SK-N-SH (cell line): ENCODE measurements around the gene RAB33B. TPM values are rescaled to one million over a fixed set of nuclear protein-coding genes. Genes with fewer than 3 reads are reported as not detected.

Experiments
- CTCF ChIA-PET: fragments of 300-600, 350-600 bp; formaldehyde crosslinking; extraction: SDS; loops from one replicate; lab custom pipeline; 2021; lab: Yijun Ruan, JAX
- POLR2A ChIA-PET: fragments of 350-600 bp; sonication (Branson Sonifier 250); formaldehyde crosslinking; extraction: SDS; loops from one replicate; lab custom pipeline; 2020; ENCODE audit warnings: antibody characterized with exemption, inconsistent platforms; lab: Yijun Ruan, JAX
- DNase-seq: peaks from one replicate; pipeline ENCODE4 v3.0.0; 2012
- H2AFZ ChIP-seq: fragments of 200-600 bp; sonication (generic); 2 replicates; pipeline ENCODE4 v1.8.1; 2016; ENCODE audit warnings: antibody characterized with exemption, mild to moderate bottlenecking, low read depth
- H3F3A ChIP-seq: fragments of 200-600 bp; sonication (generic); replicated peaks from 2 replicates; pipeline ENCODE3; 2016; ENCODE audit warnings: antibody characterized with exemption, mild to moderate bottlenecking; ENCODE audit not compliant: insufficient read depth
- H3K27ac ChIP-seq, 2 experiments: fragments of 200-500 bp in 1 of 2; fragments of 200-600 bp in 1 of 2; sonication (Bioruptor generic) in 1 of 2; sonication (generic), shearing (Covaris generic) in 1 of 2; 2 replicates each; pipeline versions ENCODE4 v1.5.1 to v1.6.1; 2014 to 2016; ENCODE audit warnings: low read depth in 2 of 2, inconsistent platforms in 1 of 2, low read length in 1 of 2, mild to moderate bottlenecking in 1 of 2, mixed read lengths in 1 of 2
- H3K27me3 ChIP-seq: fragments of 200-600 bp; sonication (generic), shearing (Covaris generic); 2 replicates; pipeline ENCODE4 v1.6.1; 2016; ENCODE audit warnings: mixed run types; ENCODE audit not compliant: insufficient read depth
- H3K36me3 ChIP-seq, 2 experiments: fragments of 200-500 bp in 1 of 2; fragments of 200-600 bp in 1 of 2; sonication (Bioruptor generic) in 1 of 2; sonication (generic) in 1 of 2; replicated peaks in 1 of 2; 2 replicates each; pipeline versions ENCODE3 to v1.5.1; 2014 to 2016; ENCODE audit warnings: low read length in 1 of 2, mild to moderate bottlenecking in 1 of 2; ENCODE audit not compliant: insufficient read depth in 2 of 2, control insufficient read depth in 1 of 2
- H3K4me1 ChIP-seq, 2 experiments: fragments of 200-500 bp in 1 of 2; fragments of 200-600 bp in 1 of 2; sonication (Bioruptor generic) in 1 of 2; sonication (generic), shearing (Covaris generic) in 1 of 2; 2 replicates each; pipeline versions ENCODE4 v1.5.1 to v1.6.1; 2014 to 2016; ENCODE audit warnings: low read depth in 1 of 2, low read length in 1 of 2, mixed run types in 1 of 2; ENCODE audit not compliant: insufficient read depth in 2 of 2, control insufficient read depth in 1 of 2
- H3K4me2 ChIP-seq: fragments of 200-600 bp; sonication (generic), shearing (Covaris generic); 2 replicates; pipeline ENCODE4 v1.6.1; 2017; ENCODE audit warnings: mixed run types
- H3K4me3 ChIP-seq, 2 experiments: fragments of 200-500 bp in 1 of 2; fragments of 200-600 bp in 1 of 2; sonication (Bioruptor generic) in 1 of 2; sonication (generic), shearing (Covaris generic) in 1 of 2; 2 replicates each; pipeline versions ENCODE4 v1.5.1 to v1.8.1; 2014 to 2016; ENCODE audit warnings: low read depth in 2 of 2, inconsistent platforms in 1 of 2, low read length in 1 of 2, mild to moderate bottlenecking in 1 of 2, mixed read lengths in 1 of 2, moderate library complexity in 1 of 2
- H3K79me2 ChIP-seq: fragments of 200-600 bp; sonication (generic); 2 replicates; pipeline ENCODE4 v1.8.1; 2017; ENCODE audit warnings: mild to moderate bottlenecking; ENCODE audit not compliant: insufficient read depth
- H3K9ac ChIP-seq: fragments of 200-600 bp; sonication (generic); 2 replicates; pipeline ENCODE4 v1.6.1; 2017; ENCODE audit warnings: mixed run types
- H3K9me2 ChIP-seq: fragments of 200-600 bp; sonication (generic); 2 replicates; pipeline ENCODE4 v1.6.1; 2017; ENCODE audit warnings: mixed run types
- H3K9me3 ChIP-seq: fragments of 200-600 bp; sonication (generic); 2 replicates; pipeline ENCODE4 v1.6.1; 2017; ENCODE audit warnings: mixed run types, mild to moderate bottlenecking, moderate library complexity
- H4K20me1 ChIP-seq: fragments of 200-600 bp; sonication (generic); 2 replicates; pipeline ENCODE4 v1.6.1; 2017; ENCODE audit warnings: mild to moderate bottlenecking, mixed run types; ENCODE audit not compliant: insufficient read depth
- ELF1 ChIP-seq: IDR thresholded peaks from 2 replicates; pipeline ENCODE4 v1.4.0; 2012
- EZH2phosphoT487 ChIP-seq: fragments of 200-600 bp; sonication (generic); IDR thresholded peaks from 2 replicates; pipeline ENCODE4 v1.6.1; 2017; ENCODE audit warnings: low read depth, mixed run types, mild to moderate bottlenecking, antibody characterized with exemption, moderate library complexity, borderline replicate concordance
- GABPA ChIP-seq: IDR thresholded peaks from 2 replicates; pipeline ENCODE4 v1.4.0; 2012; ENCODE audit warnings: low read depth, mild to moderate bottlenecking
- GATA2 ChIP-seq: sonication (generic); formaldehyde crosslinking; IDR thresholded peaks from 2 replicates; pipeline ENCODE4 v1.5.0; 2020; ENCODE audit warnings: mild to moderate bottlenecking, missing genetic modification reagents
- IRF3 ChIP-seq: fragments of 150-350 bp; IDR thresholded peaks from 2 replicates; pipeline ENCODE4 v1.6.1; 2016; ENCODE audit warnings: mild to moderate bottlenecking, low read depth, low read length
- MAX ChIP-seq: IDR thresholded peaks from 2 replicates; pipeline ENCODE4 v1.4.0; 2012; ENCODE audit warnings: low read depth
- MEF2A ChIP-seq: IDR thresholded peaks from 2 replicates; pipeline ENCODE4 v1.4.0; 2012; ENCODE audit warnings: low read depth, borderline replicate concordance
- MXI1 ChIP-seq: IDR thresholded peaks from 2 replicates; pipeline ENCODE4 v1.6.1; 2012; ENCODE audit warnings: mild to moderate bottlenecking, low read depth, low read length, improper control_type of control experiment
- NFIC ChIP-seq: IDR thresholded peaks from 2 replicates; pipeline ENCODE4 v1.4.0; 2012; ENCODE audit warnings: borderline replicate concordance
- PBX3 ChIP-seq: IDR thresholded peaks from 2 replicates; pipeline ENCODE4; 2012
- RAD21 ChIP-seq: IDR thresholded peaks from 2 replicates; pipeline ENCODE4 v1.6.1; 2012; ENCODE audit warnings: mild to moderate bottlenecking, low read length
- RFX5 ChIP-seq: IDR thresholded peaks from 2 replicates; pipeline ENCODE4 v1.6.1; 2012; ENCODE audit warnings: mild to moderate bottlenecking, improper control_type of control experiment, low read length
- RXRA ChIP-seq: IDR thresholded peaks from 2 replicates; pipeline ENCODE4 v1.4.0; 2012; ENCODE audit warnings: low read depth, mild to moderate bottlenecking, borderline replicate concordance
- SMC3 ChIP-seq: IDR thresholded peaks from 2 replicates; pipeline ENCODE4 v1.6.1; 2012; ENCODE audit warnings: low read depth, low read length, improper control_type of control experiment
- TAF1 ChIP-seq: IDR thresholded peaks from 2 replicates; pipeline ENCODE4 v1.6.1; 2012; ENCODE audit warnings: low read depth, mild to moderate bottlenecking, low read length, moderate library complexity, borderline replicate concordance
- USF1 ChIP-seq: IDR thresholded peaks from 2 replicates; pipeline ENCODE4 v1.4.0; 2012; ENCODE audit warnings: low read depth, borderline replicate concordance
- YY1 ChIP-seq: IDR thresholded peaks from 2 replicates; pipeline ENCODE4 v1.4.0; 2012; ENCODE audit warnings: low read depth, mild to moderate bottlenecking
- WGBS: methylation state at CpG from one replicate; pipeline ENCODE4 v1.1.6; 2017; ENCODE audit warnings: low lambda C conversion rate; 5-methylcytosine and 5-hydroxymethylcytosine counted together
- polyA plus RNA-seq, 3 experiments: library from polyadenylated mRNA; depleted of rRNA; stranded (reverse); fragments of >200 nt; gene quantifications; 2 replicates each; pipeline ENCODE4 v1.2.3, GENCODE V29; 2012

Gene RAB33B
- polyA plus RNA-seq (2012; rRNA removed): 2.3 and 2.6 TPM in 2 replicates
- 3.2 and 3.4 TPM in 2 replicates for polyA plus RNA-seq (2012; cell fraction: cytosol; rRNA removed)
- polyA plus RNA-seq (2012; cell fraction: nucleus; rRNA removed): 2.1 and 2.8 TPM in 2 replicates

GRCh38 chr4:139454111-139455045 is at the start of gene RAB33B:
Gene RAB33B (plus strand): TSS chr4:139454121. CDS start chr4:139454196, 75 bp downstream.
- Histone ChIP-seq H3K79me2 (peaks cover 70% of the 10 kb centered on the region), H3F3A (peaks cover 24% of the 10 kb centered on the region), H3K27ac (peak within 1 kb of the TSS; percentile 88 to 96), H3K36me3 (peaks cover 0 to 8% of the 10 kb centered on the region in 2 experiments), H3K9ac (peak within 1 kb of the TSS; percentile 75), H3K9me2 (no peaks in the 10 kb centered on the region), H3K4me1 (peaks cover 17 to 24% of the 10 kb centered on the region in 2 experiments; a peak in 3 of 4 replicates), H3K4me3 (peak within 1 kb of the TSS; percentile 99 to 100), H3K27me3 (no peaks in the 10 kb centered on the region), H2AFZ (peak within 1 kb of the TSS; percentile 84), H3K9me3 (no peaks in the 10 kb centered on the region), H4K20me1 (peaks cover 34% of the 10 kb centered on the region), H3K4me2 (peak within 1 kb of the TSS; percentile 76)
- ChIA-PET CTCF (interaction anchor here (1.2 to 1.7 kb wide), 2 partner anchors 20 to 44 kb away, joined by 3 to 5 read pairs; no protein-coding TSS in a partner anchor), POLR2A (interaction anchor here (0.5 to 1.6 kb wide), 3 partner anchors 23 to 173 kb away, joined by 3 to 11 read pairs (median 7); partner anchors contain the start of gene SETD7)
- WGBS: under 1% methylated on average over 30 of the region's 46 CpGs
- TF ChIP-seq SMC3: 0 out of 2 replicates have a peak, but pooled peaks have one; percentile 1
- peak; percentile 70; the same call in 1 of the 2 replicates for TF ChIP-seq TAF1
- TF ChIP-seq IRF3: no peak
- TF ChIP-seq YY1: peak; percentile 50; the same call in 1 of the 2 replicates
- peak; percentile 12; the same call in 1 of the 2 replicates for TF ChIP-seq MAX
- 0 out of 2 replicates have a peak, but pooled peaks have one; percentile 12 for TF ChIP-seq GATA2 (CRISPR knock-in tag)
- no peak for TF ChIP-seq USF1
- DNase-seq: no peak

GRCh38 chr4:139410312-139410711 is 43.6 kb upstream of the RAB33B start:
- Histone ChIP-seq H3F3A (no peaks in the 10 kb centered on the region), H3K36me3 (peaks cover 0 to 2% of the 10 kb centered on the region in 2 experiments), H3K9ac (no peak overlapping the region), H3K27ac (no peak overlapping the region), H3K4me1 (no peaks in the 10 kb centered on the region), H3K27me3 (no peaks in the 10 kb centered on the region), H3K4me2 (no peak overlapping the region), H4K20me1 (no peaks in the 10 kb centered on the region), H3K4me3 (no peak overlapping the region), H2AFZ (no peak overlapping the region), H3K9me3 (no peaks in the 10 kb centered on the region), H3K79me2 (no peaks in the 10 kb centered on the region), H3K9me2 (no peaks in the 10 kb centered on the region)
- POLR2A ChIA-PET: no interaction called here
- no peak for DNase-seq
- CTCF ChIA-PET: no interaction called here
- TF ChIP-seq MXI1 (no peak), EZH2phosphoT487 (no peak), GATA2 (CRISPR knock-in tag) (no peak), MAX (no peak), SMC3 (no peak), PBX3 (no peak), RFX5 (no peak), IRF3 (no peak), USF1 (no peak), GABPA (no peak), RXRA (no peak), ELF1 (no peak), NFIC (no peak), MEF2A (no peak), RAD21 (no peak)
